Testis (tissue), 3 donors: ENCODE measurements around the gene EIF5A. TPM values are rescaled to one million over a fixed set of nuclear protein-coding genes. Genes with fewer than 3 reads are reported as not detected.

Experiments used
- DNase-seq: peaks from one replicate; pipeline ENCODE4 v3.0.0-alpha.2; 2019
- H3K27ac ChIP-seq, 2 donors: fragments of 200-600 bp; sonication (generic); one replicate each; pipeline ENCODE4 v1.5.1; 2019
- H3K27me3 ChIP-seq: fragments of 200-600 bp; sonication (generic); one replicate; pipeline ENCODE4 v1.5.1; 2019
- H3K36me3 ChIP-seq: fragments of 200-600 bp; sonication (generic); one replicate; pipeline ENCODE4 v1.5.1; 2017; ENCODE audit warnings: low read depth; ENCODE audit errors: missing control alignments
- H3K4me1 ChIP-seq: fragments of 200-600 bp; sonication (generic); one replicate; pipeline ENCODE4 v1.5.1; 2019
- H3K4me3 ChIP-seq, 2 donors: fragments of 200-600 bp; sonication (generic); one replicate each; pipeline ENCODE4 v1.5.1; 2017 to 2019
- H3K9me3 ChIP-seq: fragments of 200-600 bp; sonication (generic); one replicate; pipeline ENCODE4 v1.5.1; 2017
- CTCF ChIP-seq, 3 experiments: fragments of 450-650 bp in 2 of 3; fragments of 200-600 bp in 1 of 3; sonication (generic) in 1 of 3; IDR thresholded peaks; one replicate each; pipeline ENCODE4 v1.5.1; 2016 to 2019; ENCODE audit warnings: antibody characterized with exemption in 3 of 3, mild to moderate bottlenecking in 2 of 3, moderate library complexity in 1 of 3
- POLR2A ChIP-seq: fragments of 450-650 bp; IDR thresholded peaks from one replicate; pipeline ENCODE4 v1.6.1; 2017; ENCODE audit warnings: antibody characterized with exemption, mild to moderate bottlenecking, moderate library complexity
- WGBS, 2 donors: methylation state at CpG; one replicate each; pipeline ENCODE4 v1.1.5; 2018; 5-methylcytosine and 5-hydroxymethylcytosine counted together
- intact Hi-C: fragments of 100-400 bp; cut with DNase I; formaldehyde crosslinking; loops from one replicate; pipeline ENCODE4 v1.15.1; 2023; ENCODE audit warnings: low total_unique reads
- polyA plus RNA-seq: library from polyadenylated mRNA; stranded (reverse); fragments of 350-450 nt; fragmentation: Illumina TruSeq; extraction: RNeasy Lipid Tissue Mini Kit (QIAGEN cat#74804); gene quantifications from one replicate; pipeline ENCODE4 v1.2.3, GENCODE V29; 2014; ENCODE audit warnings: low read depth, low replicate concordance; ENCODE audit not compliant: insufficient read depth
- total RNA-seq, 2 donors: library from RNA; depleted of rRNA; stranded (reverse); fragments of >200 nt; gene quantifications; one replicate each; pipeline ENCODE4 v1.2.3, GENCODE V29; 2016

Gene EIF5A
- total and polyA plus RNA-seq, 3 donors from 2014 or later, result 193 to 388 (median 229) TPM

DNA sequence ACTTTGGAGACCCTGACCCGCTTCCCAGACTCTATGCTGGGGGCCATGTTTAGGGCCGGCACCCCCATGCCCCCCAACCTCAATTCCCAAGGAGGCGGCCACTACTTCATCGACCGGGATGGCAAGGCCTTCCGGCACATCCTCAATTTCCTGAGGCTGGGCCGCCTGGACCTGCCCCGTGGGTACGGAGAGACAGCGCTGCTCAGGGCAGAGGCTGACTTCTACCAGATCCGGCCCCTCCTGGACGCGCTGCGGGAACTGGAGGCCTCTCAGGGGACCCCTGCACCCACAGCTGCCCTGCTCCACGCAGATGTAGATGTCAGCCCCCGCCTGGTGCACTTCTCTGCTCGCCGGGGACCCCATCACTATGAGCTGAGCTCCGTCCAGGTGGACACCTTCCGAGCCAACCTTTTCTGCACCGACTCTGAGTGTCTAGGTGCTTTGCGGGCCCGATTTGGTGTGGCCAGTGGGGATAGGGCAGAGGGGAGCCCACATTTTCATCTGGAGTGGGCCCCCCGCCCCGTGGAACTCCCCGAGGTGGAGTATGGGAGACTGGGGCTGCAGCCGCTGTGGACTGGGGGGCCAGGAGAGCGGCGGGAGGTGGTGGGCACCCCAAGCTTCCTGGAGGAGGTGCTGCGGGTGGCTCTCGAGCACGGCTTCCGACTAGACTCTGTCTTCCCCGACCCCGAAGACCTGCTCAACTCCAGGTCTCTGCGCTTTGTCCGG is 45.6 kb downstream of the EIF5A start:
- Histone ChIP-seq H3K27me3 (no peaks in the 10 kb centered on the region), H3K4me3 (peak overlapping the region; percentile 81 to 86), H3K9me3 (no peaks in the 10 kb centered on the region), H3K36me3 (no peaks in the 10 kb centered on the region), H3K4me1 (peaks cover 24% of the 10 kb centered on the region), H3K27ac (peak overlapping the region in 1 of 2 donors; percentile 98)
- TF ChIP-seq POLR2A, result no peak
- TF ChIP-seq CTCF (IDR thresholded peaks at IDR 0.05), result no peak
- intact Hi-C loops, result loop anchor here (10.0 kb wide), 1 partner anchor 212 kb away; the partner anchor contains the start of gene SENP3
- 68 to 72% methylated on average over 35 to 37 of the region's 37 CpGs for WGBS, 2 donors
- no peak for DNase-seq

DNA sequence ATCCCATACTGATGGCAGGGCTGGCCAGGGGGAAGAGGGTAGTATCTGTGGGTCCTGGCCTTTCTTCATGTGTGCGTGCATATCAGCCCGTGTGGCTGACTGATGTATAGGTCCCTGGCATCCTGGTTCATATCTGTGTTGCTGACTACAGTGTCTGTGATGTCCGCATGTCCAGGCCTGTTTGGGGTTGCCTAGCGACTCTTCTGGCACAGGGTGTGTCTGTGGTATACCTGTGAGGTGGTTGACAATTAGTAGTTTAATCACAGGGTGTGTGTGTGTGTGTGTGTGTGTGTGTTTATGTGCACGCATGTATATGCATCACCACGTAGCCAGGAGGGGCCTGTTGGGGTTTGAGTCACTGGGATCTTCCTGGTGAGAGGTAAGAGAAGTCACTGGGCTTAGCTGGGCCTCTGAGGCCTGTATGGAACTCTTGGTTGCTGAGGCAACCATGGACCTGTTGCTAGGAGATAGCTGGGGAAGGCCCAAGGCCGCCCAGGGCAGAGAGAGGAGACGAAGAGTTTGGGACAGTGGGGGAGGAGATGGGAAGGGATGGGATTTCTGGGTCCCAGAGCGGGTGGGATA is 46.9 kb downstream of the EIF5A start:
- TF ChIP-seq CTCF (IDR thresholded peaks at IDR 0.05) (no peak), POLR2A (no peak)
- WGBS, 2 donors, result 66 to 76% methylated on average over 9 of the region's 9 CpGs
- H3K9me3 ChIP-seq, result no peaks in the 10 kb centered on the region
- H3K27me3 ChIP-seq, result no peaks in the 10 kb centered on the region
- H3K27ac ChIP-seq, result no peak overlapping the region
- H3K36me3 ChIP-seq, result no peaks in the 10 kb centered on the region
- peaks cover 20% of the 10 kb centered on the region for H3K4me1 ChIP-seq
- peak; percentile 51 for DNase-seq
- intact Hi-C loops, result loop anchor here (10.0 kb wide), 1 partner anchor 210 kb away; the partner anchor contains the start of gene SENP3
- H3K4me3 ChIP-seq, result no peak overlapping the region

GRCh38 chr17:7355053-7355452 is 47.6 kb downstream of the EIF5A start, which contains the start of gene TMEM95:
Gene TMEM95, plus strand, starts transcription at chr17:7355156. Its CDS starts 49 bp downstream, at chr17:7355205.
- TF ChIP-seq POLR2A (no peak), CTCF (IDR thresholded peaks at IDR 0.05) (no peak)
- Histone ChIP-seq H3K4me1 (peaks cover 14% of the 10 kb centered on the region), H3K4me3 (no peak within 1 kb of the TSS), H3K9me3 (no peaks in the 10 kb centered on the region), H3K36me3 (no peaks in the 10 kb centered on the region), H3K27me3 (no peaks in the 10 kb centered on the region), H3K27ac (peak within 1 kb of the TSS in 1 of 2 donors; percentile 16)
- DNase-seq, result peak; percentile 76
- WGBS, 2 donors, result 63 to 79% methylated on average over 6 to 10 of the region's 10 CpGs
- intact Hi-C loops, result loop anchor here (10.0 kb wide), 1 partner anchor 210 kb away; the partner anchor contains the start of gene SENP3

DNA sequence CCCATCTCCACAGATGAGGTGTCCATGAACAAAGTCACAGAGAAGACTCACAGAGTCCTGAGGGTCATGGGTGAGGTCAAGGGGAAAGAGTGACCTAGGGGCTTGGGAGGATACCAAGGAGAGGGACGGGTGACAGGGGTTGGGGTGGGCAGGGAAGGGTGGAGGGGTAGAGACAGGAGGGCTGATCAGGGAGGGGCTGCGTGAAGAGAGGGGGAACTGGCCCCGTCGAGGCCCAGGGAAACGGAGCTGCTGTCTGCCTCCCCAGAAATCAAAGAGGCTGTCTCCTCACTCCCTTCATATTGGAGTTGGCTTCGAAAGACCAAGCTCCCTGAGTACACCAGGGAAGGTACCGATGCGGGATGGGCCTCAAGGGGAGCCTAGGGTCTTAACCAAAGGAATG is 48.1 kb downstream of the EIF5A start:
- Histone ChIP-seq H3K27me3 (no peaks in the 10 kb centered on the region), H3K9me3 (no peaks in the 10 kb centered on the region), H3K27ac (no peak overlapping the region), H3K36me3 (no peaks in the 10 kb centered on the region), H3K4me3 (no peak overlapping the region), H3K4me1 (peaks cover 14% of the 10 kb centered on the region)
- WGBS, 2 donors, result 77 to 84% methylated on average over 8 of the region's 8 CpGs
- no peak for TF ChIP-seq POLR2A
- no peak for TF ChIP-seq CTCF (IDR thresholded peaks at IDR 0.05)
- no peak for DNase-seq
- intact Hi-C loops, result loop anchor here (10.0 kb wide), 1 partner anchor 209 kb away; the partner anchor contains the start of gene SENP3
